CD4-positive, alpha-beta T cell treated with Interleukin-1 beta for 1 hour (primary cell): Measurements from ENCODE around the gene VGLL3.

Experiments used
- DNase-seq, 2 donors: peaks; one replicate each; pipeline ENCODE4 v3.0.0-alpha.2; 2020 to 2022

VGLL3 gene

GRCh38 chr3:86948822-86949221 lies 42.1 kb downstream of the VGLL3 start:
- DNase-seq, result no peak

GRCh38 chr3:86942206-86942605 lies 48.7 kb downstream of the VGLL3 start:
- no peak for DNase-seq

GRCh38 chr3:86938416-86939105 lies 52.4 kb downstream of the VGLL3 start:
- no peak for DNase-seq

- DNase-seq, result no peak
These were observed 53.6 kb downstream of the VGLL3 start for GRCh38 chr3:86937306-86937791.

GRCh38 chr3:86934851-86935250 lies 56.1 kb downstream of the VGLL3 start:
- DNase-seq, result no peak

GRCh38 chr3:86930831-86931230 lies 60.1 kb downstream of the VGLL3 start:
- no peak for DNase-seq

GRCh38 chr3:86930181-86930580 lies 60.8 kb downstream of the VGLL3 start:
- no peak for DNase-seq

- DNase-seq, result no peak
These were observed 61.9 kb downstream of the VGLL3 start for GRCh38 chr3:86929046-86929445.

GRCh38 chr3:86923071-86923491 lies 67.9 kb downstream of the VGLL3 start:
- no peak for DNase-seq

GRCh38 chr3:86921971-86922680 lies 68.8 kb downstream of the VGLL3 start:
- DNase-seq, result no peak

- DNase-seq, result no peak
These were observed 76.3 kb downstream of the VGLL3 start for GRCh38 chr3:86914670-86915069.

- DNase-seq, result no peak
These were observed 77.8 kb downstream of the VGLL3 start for GRCh38 chr3:86913160-86913559.

- no peak for DNase-seq
These were observed 95.7 kb downstream of the VGLL3 start for GRCh38 chr3:86895202-86895601.

- DNase-seq, result no peak
These were observed 100.1 kb downstream of the VGLL3 start for GRCh38 chr3:86890741-86891396.
